Thyroid gland (tissue), 4 donors: ENCODE results near the gene FAM53A.

Experiments used
- POLR2A ChIP-seq, 2 donors: fragments of 450-650 bp; IDR thresholded peaks; one replicate each; pipeline ENCODE4 v1.6.1; 2017; ENCODE audit warnings: antibody characterized with exemption in 2 of 2, mild to moderate bottlenecking in 2 of 2, moderate library complexity in 1 of 2
- TF ChIP-seq, protein P1 (sequence below), 6 experiments: fragments of 200-600 bp in 3 of 6; fragments of 450-650 bp in 3 of 6; sonication (generic) in 3 of 6; IDR thresholded peaks; one replicate each; pipeline ENCODE4 v1.5.1; 2016 to 2019; ENCODE audit warnings: antibody characterized with exemption in 6 of 6, mild to moderate bottlenecking in 2 of 6, inconsistent platforms in 1 of 6, moderate library complexity in 1 of 6

DNA sequence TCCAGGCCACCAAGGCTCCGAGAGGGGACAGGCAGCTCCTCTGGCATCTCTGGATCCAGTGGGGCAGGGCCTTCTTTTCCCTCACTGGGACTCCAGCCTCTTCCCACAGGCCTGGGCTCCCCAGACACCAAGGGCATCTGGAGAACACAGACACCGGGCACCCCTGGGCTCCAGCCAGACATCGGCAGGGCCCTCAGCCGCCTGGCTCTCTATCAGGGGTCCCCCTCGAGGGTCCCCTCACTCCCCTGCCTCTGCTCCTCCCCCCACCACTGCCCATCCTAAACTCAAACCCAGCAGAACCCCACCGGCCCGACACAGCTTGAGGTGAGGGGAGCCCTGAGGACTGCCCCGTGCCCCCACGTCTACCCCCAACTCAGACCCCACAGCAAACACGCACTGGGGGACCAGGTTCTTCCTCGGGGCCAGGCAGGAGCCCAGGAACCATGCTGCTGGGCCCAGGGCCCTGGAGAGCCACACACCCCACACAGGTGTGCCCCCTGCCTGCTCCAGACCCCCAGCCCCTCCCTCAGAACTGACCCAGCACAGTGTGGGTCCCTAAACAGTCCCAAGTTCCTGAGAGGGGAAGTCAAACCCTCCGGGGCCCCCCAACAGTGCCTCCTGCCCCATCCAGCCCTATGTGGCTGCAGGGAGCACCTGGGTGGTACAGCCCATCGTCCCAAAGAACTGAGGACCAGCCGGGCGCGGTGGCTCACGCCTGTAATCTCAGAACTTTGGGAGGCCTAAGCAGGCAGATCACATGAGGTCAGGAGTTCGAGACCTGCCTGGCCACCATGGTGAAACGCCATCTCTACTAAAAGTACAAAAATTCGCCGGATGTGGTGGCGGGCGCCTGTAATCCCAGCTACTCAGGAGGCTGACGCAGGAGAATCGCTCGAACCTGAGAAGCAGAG, 86.8 kb downstream of the FAM53A start:
- TF ChIP-seq, protein P1, sequence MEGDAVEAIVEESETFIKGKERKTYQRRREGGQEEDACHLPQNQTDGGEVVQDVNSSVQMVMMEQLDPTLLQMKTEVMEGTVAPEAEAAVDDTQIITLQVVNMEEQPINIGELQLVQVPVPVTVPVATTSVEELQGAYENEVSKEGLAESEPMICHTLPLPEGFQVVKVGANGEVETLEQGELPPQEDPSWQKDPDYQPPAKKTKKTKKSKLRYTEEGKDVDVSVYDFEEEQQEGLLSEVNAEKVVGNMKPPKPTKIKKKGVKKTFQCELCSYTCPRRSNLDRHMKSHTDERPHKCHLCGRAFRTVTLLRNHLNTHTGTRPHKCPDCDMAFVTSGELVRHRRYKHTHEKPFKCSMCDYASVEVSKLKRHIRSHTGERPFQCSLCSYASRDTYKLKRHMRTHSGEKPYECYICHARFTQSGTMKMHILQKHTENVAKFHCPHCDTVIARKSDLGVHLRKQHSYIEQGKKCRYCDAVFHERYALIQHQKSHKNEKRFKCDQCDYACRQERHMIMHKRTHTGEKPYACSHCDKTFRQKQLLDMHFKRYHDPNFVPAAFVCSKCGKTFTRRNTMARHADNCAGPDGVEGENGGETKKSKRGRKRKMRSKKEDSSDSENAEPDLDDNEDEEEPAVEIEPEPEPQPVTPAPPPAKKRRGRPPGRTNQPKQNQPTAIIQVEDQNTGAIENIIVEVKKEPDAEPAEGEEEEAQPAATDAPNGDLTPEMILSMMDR (IDR thresholded peaks at IDR 0.05): no peak
- no peak for TF ChIP-seq POLR2A (IDR thresholded peaks at IDR 0.05)
